ENCODE results near the gene BCL6. TPM values are rescaled to one million over a fixed set of nuclear protein-coding genes. Genes with fewer than 3 reads are reported as not detected.

BCL6 gene
- total and polyA plus RNA-seq, 9 of the 15 experiments (the other 6 are each of a cell fraction or from before 2014, with no cell fraction given): 0.08 to 3.5 (median 1.6) TPM

DNA sequence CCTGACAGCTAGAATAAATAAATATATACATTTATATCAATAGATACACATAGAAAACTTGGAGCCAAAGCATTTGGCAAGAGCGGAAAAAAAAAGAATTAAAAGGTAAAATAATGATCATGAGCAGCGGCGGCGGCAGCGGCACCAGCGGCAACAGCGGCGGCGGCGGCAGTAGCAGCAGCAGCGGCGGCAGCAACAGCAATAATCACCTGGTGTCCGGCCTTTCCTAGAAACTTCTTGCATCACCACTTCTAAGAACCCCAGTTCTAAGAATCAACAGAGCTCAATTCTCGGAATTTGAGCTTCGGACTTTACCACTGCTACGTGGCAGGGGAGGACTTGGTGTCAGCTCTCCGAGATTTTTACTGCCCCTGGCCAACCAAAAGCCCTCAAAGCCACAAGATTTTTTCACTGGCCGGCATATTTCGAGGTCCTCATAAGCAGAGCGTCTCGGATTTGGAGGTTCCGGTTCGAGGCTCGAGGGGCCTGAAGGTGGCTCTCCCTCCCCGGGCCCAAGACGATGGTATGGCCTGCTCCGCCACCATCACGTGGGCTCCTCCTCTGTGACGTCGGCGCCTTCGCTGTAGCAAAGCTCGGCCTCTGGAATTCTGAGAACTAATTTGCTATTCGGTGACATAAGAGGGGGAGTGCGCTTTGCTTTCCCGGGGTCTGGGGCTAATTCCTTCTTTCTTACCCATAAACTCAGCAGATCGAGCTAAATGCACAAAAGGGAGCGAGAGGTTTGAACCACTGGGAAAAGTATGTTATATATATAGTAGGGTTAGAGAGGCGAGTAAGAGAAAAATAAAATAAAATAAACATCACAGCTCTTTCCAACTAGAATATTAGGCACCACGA, at the start of gene BCL6 (continued):
- TF ChIP-seq, protein P1, sequence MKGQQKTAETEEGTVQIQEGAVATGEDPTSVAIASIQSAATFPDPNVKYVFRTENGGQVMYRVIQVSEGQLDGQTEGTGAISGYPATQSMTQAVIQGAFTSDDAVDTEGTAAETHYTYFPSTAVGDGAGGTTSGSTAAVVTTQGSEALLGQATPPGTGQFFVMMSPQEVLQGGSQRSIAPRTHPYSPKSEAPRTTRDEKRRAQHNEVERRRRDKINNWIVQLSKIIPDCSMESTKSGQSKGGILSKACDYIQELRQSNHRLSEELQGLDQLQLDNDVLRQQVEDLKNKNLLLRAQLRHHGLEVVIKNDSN (CRISPR knock-in tag; IDR thresholded peaks at IDR 0.05): peak; percentile 98
- TF ChIP-seq, protein P2, sequence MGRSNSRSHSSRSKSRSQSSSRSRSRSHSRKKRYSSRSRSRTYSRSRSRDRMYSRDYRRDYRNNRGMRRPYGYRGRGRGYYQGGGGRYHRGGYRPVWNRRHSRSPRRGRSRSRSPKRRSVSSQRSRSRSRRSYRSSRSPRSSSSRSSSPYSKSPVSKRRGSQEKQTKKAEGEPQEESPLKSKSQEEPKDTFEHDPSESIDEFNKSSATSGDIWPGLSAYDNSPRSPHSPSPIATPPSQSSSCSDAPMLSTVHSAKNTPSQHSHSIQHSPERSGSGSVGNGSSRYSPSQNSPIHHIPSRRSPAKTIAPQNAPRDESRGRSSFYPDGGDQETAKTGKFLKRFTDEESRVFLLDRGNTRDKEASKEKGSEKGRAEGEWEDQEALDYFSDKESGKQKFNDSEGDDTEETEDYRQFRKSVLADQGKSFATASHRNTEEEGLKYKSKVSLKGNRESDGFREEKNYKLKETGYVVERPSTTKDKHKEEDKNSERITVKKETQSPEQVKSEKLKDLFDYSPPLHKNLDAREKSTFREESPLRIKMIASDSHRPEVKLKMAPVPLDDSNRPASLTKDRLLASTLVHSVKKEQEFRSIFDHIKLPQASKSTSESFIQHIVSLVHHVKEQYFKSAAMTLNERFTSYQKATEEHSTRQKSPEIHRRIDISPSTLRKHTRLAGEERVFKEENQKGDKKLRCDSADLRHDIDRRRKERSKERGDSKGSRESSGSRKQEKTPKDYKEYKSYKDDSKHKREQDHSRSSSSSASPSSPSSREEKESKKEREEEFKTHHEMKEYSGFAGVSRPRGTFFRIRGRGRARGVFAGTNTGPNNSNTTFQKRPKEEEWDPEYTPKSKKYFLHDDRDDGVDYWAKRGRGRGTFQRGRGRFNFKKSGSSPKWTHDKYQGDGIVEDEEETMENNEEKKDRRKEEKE (IDR thresholded peaks at IDR 0.05; ENCODE audit: borderline replicate concordance in 1 of 2, control insufficient read depth in 1 of 2, low read depth in 2 of 2, low read length in 1 of 2): peak; percentile 29 to 98; a peak in 2 of 4 replicates
- peak; percentile 45; the same call in 1 of the 2 replicates for TF ChIP-seq SOX6 (IDR thresholded peaks at IDR 0.05)
- peak; percentile 95 for TF ChIP-seq NCOA1 (IDR thresholded peaks at IDR 0.05; ENCODE audit: low read depth)
- TF ChIP-seq, protein P3, sequence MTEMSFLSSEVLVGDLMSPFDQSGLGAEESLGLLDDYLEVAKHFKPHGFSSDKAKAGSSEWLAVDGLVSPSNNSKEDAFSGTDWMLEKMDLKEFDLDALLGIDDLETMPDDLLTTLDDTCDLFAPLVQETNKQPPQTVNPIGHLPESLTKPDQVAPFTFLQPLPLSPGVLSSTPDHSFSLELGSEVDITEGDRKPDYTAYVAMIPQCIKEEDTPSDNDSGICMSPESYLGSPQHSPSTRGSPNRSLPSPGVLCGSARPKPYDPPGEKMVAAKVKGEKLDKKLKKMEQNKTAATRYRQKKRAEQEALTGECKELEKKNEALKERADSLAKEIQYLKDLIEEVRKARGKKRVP (CRISPR knock-in tag; IDR thresholded peaks at IDR 0.05): peak; percentile 78
- TF ChIP-seq POLR2AphosphoS5 (IDR thresholded peaks at IDR 0.05; ENCODE audit: control insufficient read depth, insufficient read depth, low read depth, low read length): peak; percentile 93
- peak; percentile 87 for TF ChIP-seq HDAC3 (IDR thresholded peaks at IDR 0.05; ENCODE audit: borderline replicate concordance, partially characterized antibody)
- TF ChIP-seq DACH1 (IDR thresholded peaks at IDR 0.05; ENCODE audit: partially characterized antibody): peak; percentile 85
- TF ChIP-seq POU5F1 (IDR thresholded peaks at IDR 0.05; ENCODE audit: borderline replicate concordance, low read depth, low read length, partially characterized antibody): no peak
- TF ChIP-seq NR2C2 (CRISPR knock-in tag; IDR thresholded peaks at IDR 0.05): no peak
- TF ChIP-seq NR2C2 (tag; IDR thresholded peaks at IDR 0.05): peak; percentile 46; the same call in 1 of the 2 replicates
- TF ChIP-seq SRSF7 (optimal IDR thresholded peaks at IDR 0.05; ENCODE audit: low read depth, low read length): no peak
- TF ChIP-seq, protein P4, sequence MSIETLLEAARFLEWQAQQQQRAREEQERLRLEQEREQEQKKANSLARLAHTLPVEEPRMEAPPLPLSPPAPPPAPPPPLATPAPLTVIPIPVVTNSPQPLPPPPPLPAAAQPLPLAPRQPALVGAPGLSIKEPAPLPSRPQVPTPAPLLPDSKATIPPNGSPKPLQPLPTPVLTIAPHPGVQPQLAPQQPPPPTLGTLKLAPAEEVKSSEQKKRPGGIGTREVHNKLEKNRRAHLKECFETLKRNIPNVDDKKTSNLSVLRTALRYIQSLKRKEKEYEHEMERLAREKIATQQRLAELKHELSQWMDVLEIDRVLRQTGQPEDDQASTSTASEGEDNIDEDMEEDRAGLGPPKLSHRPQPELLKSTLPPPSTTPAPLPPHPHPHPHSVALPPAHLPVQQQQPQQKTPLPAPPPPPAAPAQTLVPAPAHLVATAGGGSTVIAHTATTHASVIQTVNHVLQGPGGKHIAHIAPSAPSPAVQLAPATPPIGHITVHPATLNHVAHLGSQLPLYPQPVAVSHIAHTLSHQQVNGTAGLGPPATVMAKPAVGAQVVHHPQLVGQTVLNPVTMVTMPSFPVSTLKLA (conservative IDR thresholded peaks at IDR 0.05): peak; percentile 88 to 91
- TF ChIP-seq ZNF311 (CRISPR knock-in tag; IDR thresholded peaks at IDR 0.05): no peak
- TF ChIP-seq, protein P5, sequence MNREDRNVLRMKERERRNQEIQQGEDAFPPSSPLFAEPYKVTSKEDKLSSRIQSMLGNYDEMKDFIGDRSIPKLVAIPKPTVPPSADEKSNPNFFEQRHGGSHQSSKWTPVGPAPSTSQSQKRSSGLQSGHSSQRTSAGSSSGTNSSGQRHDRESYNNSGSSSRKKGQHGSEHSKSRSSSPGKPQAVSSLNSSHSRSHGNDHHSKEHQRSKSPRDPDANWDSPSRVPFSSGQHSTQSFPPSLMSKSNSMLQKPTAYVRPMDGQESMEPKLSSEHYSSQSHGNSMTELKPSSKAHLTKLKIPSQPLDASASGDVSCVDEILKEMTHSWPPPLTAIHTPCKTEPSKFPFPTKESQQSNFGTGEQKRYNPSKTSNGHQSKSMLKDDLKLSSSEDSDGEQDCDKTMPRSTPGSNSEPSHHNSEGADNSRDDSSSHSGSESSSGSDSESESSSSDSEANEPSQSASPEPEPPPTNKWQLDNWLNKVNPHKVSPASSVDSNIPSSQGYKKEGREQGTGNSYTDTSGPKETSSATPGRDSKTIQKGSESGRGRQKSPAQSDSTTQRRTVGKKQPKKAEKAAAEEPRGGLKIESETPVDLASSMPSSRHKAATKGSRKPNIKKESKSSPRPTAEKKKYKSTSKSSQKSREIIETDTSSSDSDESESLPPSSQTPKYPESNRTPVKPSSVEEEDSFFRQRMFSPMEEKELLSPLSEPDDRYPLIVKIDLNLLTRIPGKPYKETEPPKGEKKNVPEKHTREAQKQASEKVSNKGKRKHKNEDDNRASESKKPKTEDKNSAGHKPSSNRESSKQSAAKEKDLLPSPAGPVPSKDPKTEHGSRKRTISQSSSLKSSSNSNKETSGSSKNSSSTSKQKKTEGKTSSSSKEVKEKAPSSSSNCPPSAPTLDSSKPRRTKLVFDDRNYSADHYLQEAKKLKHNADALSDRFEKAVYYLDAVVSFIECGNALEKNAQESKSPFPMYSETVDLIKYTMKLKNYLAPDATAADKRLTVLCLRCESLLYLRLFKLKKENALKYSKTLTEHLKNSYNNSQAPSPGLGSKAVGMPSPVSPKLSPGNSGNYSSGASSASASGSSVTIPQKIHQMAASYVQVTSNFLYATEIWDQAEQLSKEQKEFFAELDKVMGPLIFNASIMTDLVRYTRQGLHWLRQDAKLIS (CRISPR knock-in tag; IDR thresholded peaks at IDR 0.05): peak; percentile 72; the same call in 1 of the 2 replicates
